ENCODE data around the gene SAMD8.

DNA sequence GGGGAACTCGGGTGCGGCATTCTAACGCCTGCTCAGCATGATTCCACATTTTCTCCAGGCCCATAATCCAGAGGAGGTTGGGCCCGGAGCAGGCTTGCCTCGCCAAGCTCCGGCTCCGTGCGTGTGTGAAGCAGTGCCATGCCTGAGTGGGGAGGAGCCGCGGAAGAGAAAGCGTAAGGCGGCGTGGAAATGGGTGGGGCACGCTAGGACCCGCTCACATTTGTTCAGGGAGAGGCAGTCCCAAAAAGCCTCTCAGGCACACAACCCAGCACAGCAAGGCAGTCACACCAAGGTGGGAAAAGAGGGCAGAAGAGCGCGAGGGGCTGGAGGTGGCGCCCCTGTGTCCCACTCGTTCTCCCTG lies 98.4 kb downstream of the SAMD8 start:
- TF ChIP-seq, protein P1, sequence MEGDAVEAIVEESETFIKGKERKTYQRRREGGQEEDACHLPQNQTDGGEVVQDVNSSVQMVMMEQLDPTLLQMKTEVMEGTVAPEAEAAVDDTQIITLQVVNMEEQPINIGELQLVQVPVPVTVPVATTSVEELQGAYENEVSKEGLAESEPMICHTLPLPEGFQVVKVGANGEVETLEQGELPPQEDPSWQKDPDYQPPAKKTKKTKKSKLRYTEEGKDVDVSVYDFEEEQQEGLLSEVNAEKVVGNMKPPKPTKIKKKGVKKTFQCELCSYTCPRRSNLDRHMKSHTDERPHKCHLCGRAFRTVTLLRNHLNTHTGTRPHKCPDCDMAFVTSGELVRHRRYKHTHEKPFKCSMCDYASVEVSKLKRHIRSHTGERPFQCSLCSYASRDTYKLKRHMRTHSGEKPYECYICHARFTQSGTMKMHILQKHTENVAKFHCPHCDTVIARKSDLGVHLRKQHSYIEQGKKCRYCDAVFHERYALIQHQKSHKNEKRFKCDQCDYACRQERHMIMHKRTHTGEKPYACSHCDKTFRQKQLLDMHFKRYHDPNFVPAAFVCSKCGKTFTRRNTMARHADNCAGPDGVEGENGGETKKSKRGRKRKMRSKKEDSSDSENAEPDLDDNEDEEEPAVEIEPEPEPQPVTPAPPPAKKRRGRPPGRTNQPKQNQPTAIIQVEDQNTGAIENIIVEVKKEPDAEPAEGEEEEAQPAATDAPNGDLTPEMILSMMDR (IDR thresholded peaks at IDR 0.05; ENCODE audit: low read depth, low read length): no peak
- TF ChIP-seq POLR2A (IDR thresholded peaks at IDR 0.05; ENCODE audit: extremely low read depth, insufficient read length): no peak
- TF ChIP-seq, protein P2, sequence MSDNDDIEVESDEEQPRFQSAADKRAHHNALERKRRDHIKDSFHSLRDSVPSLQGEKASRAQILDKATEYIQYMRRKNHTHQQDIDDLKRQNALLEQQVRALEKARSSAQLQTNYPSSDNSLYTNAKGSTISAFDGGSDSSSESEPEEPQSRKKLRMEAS (IDR thresholded peaks at IDR 0.05; ENCODE audit: low read depth, low read length): no peak; the same call in 1 of the 2 replicates
